Measurements from ENCODE around the gene LRMDA. TPM values are rescaled to one million over a fixed set of nuclear protein-coding genes. Genes with fewer than 3 reads are reported as not detected.

LRMDA gene
- polyA plus RNA-seq, 3 donors: 39.8 to 59.6 (median 56.4) TPM

DNA sequence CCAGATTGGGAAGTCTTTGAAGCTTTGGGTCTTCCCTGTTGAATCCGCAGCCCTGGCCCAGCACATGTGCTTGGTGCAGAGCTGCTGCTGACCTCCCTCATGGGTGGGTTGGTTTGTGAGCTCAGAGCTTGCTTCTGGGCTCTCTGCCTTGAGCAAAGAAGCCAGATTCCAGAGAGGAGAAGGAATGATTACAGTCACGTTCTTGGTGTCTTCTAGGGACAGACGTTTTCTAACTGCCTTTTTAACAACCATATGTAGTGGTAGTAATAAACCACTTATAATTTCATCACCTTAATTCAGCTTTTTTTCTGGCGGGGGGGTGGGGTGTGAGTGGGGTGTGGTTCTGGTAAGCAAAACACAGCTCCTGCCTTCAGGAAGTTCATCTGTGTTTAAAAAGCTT lies 39.5 kb downstream of the LRMDA start:
- no peak overlapping the region for H3K4me3 ChIP-seq (replicated peaks in 1 of 3; ENCODE audit: low read depth in 2 of 3, low read length in 3 of 3)
- H3K4me2 ChIP-seq (replicated peaks; ENCODE audit: extremely low read depth, low read length, poor library complexity, severe bottlenecking): no peak overlapping the region
- intact Hi-C loops (cut with micrococcal nuclease): no loop called here
- H3K36me3 Mint-ChIP-seq: peaks cover 20 to 27% of the 10 kb centered on the region in 2 donors
- H4K20me1 ChIP-seq (ENCODE audit: insufficient read depth, low read length): peaks cover 20% of the 10 kb centered on the region
- peaks cover 45 to 51% of the 10 kb centered on the region in 2 donors for H3K4me1 ChIP-seq (ENCODE audit: control insufficient read depth in 1 of 2, insufficient read depth in 2 of 2, low read length in 2 of 2)
- peak overlapping the region in 6 of 7 donors; percentile 31 to 82 (median 50) for H3K27ac Mint-ChIP-seq
- H3K9me3 ChIP-seq (replicated peaks in 1 of 2; ENCODE audit: control insufficient read depth in 1 of 2, insufficient read depth in 1 of 2, low read length in 2 of 2): no peaks in the 10 kb centered on the region
- no peaks in the 10 kb centered on the region for H3K27me3 Mint-ChIP-seq (ENCODE audit: low read depth in 3 of 3)
- H3K27ac ChIP-seq (ENCODE audit: low read depth in 1 of 2, low read length in 2 of 2): peak overlapping the region in 1 of 2 donors; percentile 12
- DNase-seq: no peak
- H3K9ac ChIP-seq (ENCODE audit: insufficient read depth, low read length, poor library complexity, severe bottlenecking): no peak overlapping the region
- peaks cover 51% of the 10 kb centered on the region for H3K4me1 Mint-ChIP-seq
- WGBS (ENCODE audit: insufficient coverage): 86% methylated on average over 1 of the region's 4 CpGs
- no peak overlapping the region for H3K4me3 Mint-ChIP-seq
- peaks cover 0 to 3% (median 0%) of the 10 kb centered on the region in 7 donors for H3K9me3 Mint-ChIP-seq
- peaks cover 83% of the 10 kb centered on the region for H3K79me2 ChIP-seq (ENCODE audit: insufficient read depth, low read length)
- TF ChIP-seq, protein P1, sequence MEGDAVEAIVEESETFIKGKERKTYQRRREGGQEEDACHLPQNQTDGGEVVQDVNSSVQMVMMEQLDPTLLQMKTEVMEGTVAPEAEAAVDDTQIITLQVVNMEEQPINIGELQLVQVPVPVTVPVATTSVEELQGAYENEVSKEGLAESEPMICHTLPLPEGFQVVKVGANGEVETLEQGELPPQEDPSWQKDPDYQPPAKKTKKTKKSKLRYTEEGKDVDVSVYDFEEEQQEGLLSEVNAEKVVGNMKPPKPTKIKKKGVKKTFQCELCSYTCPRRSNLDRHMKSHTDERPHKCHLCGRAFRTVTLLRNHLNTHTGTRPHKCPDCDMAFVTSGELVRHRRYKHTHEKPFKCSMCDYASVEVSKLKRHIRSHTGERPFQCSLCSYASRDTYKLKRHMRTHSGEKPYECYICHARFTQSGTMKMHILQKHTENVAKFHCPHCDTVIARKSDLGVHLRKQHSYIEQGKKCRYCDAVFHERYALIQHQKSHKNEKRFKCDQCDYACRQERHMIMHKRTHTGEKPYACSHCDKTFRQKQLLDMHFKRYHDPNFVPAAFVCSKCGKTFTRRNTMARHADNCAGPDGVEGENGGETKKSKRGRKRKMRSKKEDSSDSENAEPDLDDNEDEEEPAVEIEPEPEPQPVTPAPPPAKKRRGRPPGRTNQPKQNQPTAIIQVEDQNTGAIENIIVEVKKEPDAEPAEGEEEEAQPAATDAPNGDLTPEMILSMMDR (IDR thresholded peaks at IDR 0.05): no peak
- H2AFZ ChIP-seq (ENCODE audit: insufficient read depth, low read depth, low read length, poor library complexity, severe bottlenecking): no peak overlapping the region
- peaks cover 0 to 23% of the 10 kb centered on the region in 2 donors for H3K36me3 ChIP-seq (replicated peaks in 1 of 2; ENCODE audit: control insufficient read depth in 1 of 2, insufficient read depth in 2 of 2, low read length in 2 of 2)
- H3K27me3 ChIP-seq (ENCODE audit: control insufficient read depth in 2 of 2, insufficient read depth in 2 of 2, low read length in 2 of 2): no peaks in the 10 kb centered on the region

- H3K27ac ChIP-seq (ENCODE audit: low read depth in 1 of 2, low read length in 2 of 2): no peak overlapping the region
- H3K9me3 ChIP-seq (replicated peaks in 1 of 2; ENCODE audit: control insufficient read depth in 1 of 2, insufficient read depth in 1 of 2, low read length in 2 of 2): no peaks in the 10 kb centered on the region
- H3K4me1 ChIP-seq (ENCODE audit: control insufficient read depth in 1 of 2, insufficient read depth in 2 of 2, low read length in 2 of 2): peaks cover 45 to 51% of the 10 kb centered on the region in 2 donors
- no peak overlapping the region for H2AFZ ChIP-seq (ENCODE audit: insufficient read depth, low read depth, low read length, poor library complexity, severe bottlenecking)
- H3K36me3 ChIP-seq (replicated peaks in 1 of 2; ENCODE audit: control insufficient read depth in 1 of 2, insufficient read depth in 2 of 2, low read length in 2 of 2): peaks cover 0 to 23% of the 10 kb centered on the region in 2 donors
- H3K27me3 Mint-ChIP-seq (ENCODE audit: low read depth in 3 of 3): peaks cover 0 to 2% (median 0%) of the 10 kb centered on the region in 3 donors
- TF ChIP-seq, protein P1 (IDR thresholded peaks at IDR 0.05): no peak
- intact Hi-C loops (cut with micrococcal nuclease): no loop called here
- peak overlapping the region in 3 of 7 donors; percentile 15 to 64 (median 23) for H3K27ac Mint-ChIP-seq
- H3K27me3 ChIP-seq (ENCODE audit: control insufficient read depth in 2 of 2, insufficient read depth in 2 of 2, low read length in 2 of 2): no peaks in the 10 kb centered on the region
- no peak overlapping the region for H3K4me2 ChIP-seq (replicated peaks; ENCODE audit: extremely low read depth, low read length, poor library complexity, severe bottlenecking)
- peaks cover 34% of the 10 kb centered on the region for H4K20me1 ChIP-seq (ENCODE audit: insufficient read depth, low read length)
- H3K4me3 ChIP-seq (replicated peaks in 1 of 3; ENCODE audit: low read depth in 2 of 3, low read length in 3 of 3): no peak overlapping the region
- no peak overlapping the region for H3K9ac ChIP-seq (ENCODE audit: insufficient read depth, low read length, poor library complexity, severe bottlenecking)
- peaks cover 90% of the 10 kb centered on the region for H3K79me2 ChIP-seq (ENCODE audit: insufficient read depth, low read length)
- H3K36me3 Mint-ChIP-seq: peaks cover 16 to 22% of the 10 kb centered on the region in 2 donors
- H3K4me3 Mint-ChIP-seq: no peak overlapping the region
- DNase-seq: peak in 1 of 3 donors; percentile 19
- whole genome bisulfite sequencing (ENCODE audit: insufficient coverage): 75% methylated on average over 2 of the region's 2 CpGs
- H3K4me1 Mint-ChIP-seq: peaks cover 48% of the 10 kb centered on the region
- H3K9me3 Mint-ChIP-seq: peaks cover 0 to 3% (median 0%) of the 10 kb centered on the region in 7 donors
Observed at GRCh38 chr10:75472685-75473084, 41.3 kb downstream of the LRMDA start.

All from CD14-positive monocyte (primary cell).